ACC112 (cell line): Measurements from ENCODE around the gene SMTN.
"Not testable (repeated sequence)": the region's sequence is repeated elsewhere in the genome, so short reads cannot be mapped to it uniquely, and the experiment has no call there.

Source experiments
- H2AFZ ChIP-seq: fragments of 200-600 bp; sonication (generic); one replicate; pipeline ENCODE4 v1.6.0; 2017; ENCODE audit warnings: antibody characterized with exemption, low read length; ENCODE audit not compliant: unreplicated experiment
- H3K27ac ChIP-seq: fragments of 200-600 bp; sonication (generic); 2 replicates; pipeline ENCODE4 v1.5.1; 2014; ENCODE audit warnings: low read depth, mild to moderate bottlenecking, antibody characterized with exemption, low read length, moderate library complexity
- H3K27me3 ChIP-seq: fragments of 200-600 bp; sonication (generic); 2 replicates; pipeline ENCODE4 v1.6.1; 2014; ENCODE audit warnings: mild to moderate bottlenecking, antibody characterized with exemption, low read length, moderate library complexity, mixed read lengths; ENCODE audit not compliant: insufficient read depth
- H3K36me3 ChIP-seq: fragments of 200-600 bp; sonication (generic); 2 replicates; pipeline ENCODE4 v1.6.1; 2016; ENCODE audit warnings: mild to moderate bottlenecking, antibody characterized with exemption, low read length, moderate library complexity, mixed read lengths; ENCODE audit not compliant: insufficient read depth
- H3K4me1 ChIP-seq: fragments of 200-600 bp; sonication (generic); one replicate; pipeline ENCODE4 v1.6.1; 2016; ENCODE audit warnings: low read length, mixed read lengths; ENCODE audit not compliant: insufficient read depth, unreplicated experiment, control insufficient read depth
- H3K4me3 ChIP-seq: fragments of 200-600 bp; sonication (generic); 2 replicates; pipeline ENCODE4 v1.5.1; 2014; ENCODE audit warnings: mild to moderate bottlenecking, low read depth, low read length
- H3K79me2 ChIP-seq: fragments of 200-600 bp; sonication (generic); one replicate; pipeline ENCODE4 v1.6.0; 2016; ENCODE audit warnings: low read length; ENCODE audit not compliant: control insufficient read depth, unreplicated experiment, insufficient read depth

The SMTN gene

DNA sequence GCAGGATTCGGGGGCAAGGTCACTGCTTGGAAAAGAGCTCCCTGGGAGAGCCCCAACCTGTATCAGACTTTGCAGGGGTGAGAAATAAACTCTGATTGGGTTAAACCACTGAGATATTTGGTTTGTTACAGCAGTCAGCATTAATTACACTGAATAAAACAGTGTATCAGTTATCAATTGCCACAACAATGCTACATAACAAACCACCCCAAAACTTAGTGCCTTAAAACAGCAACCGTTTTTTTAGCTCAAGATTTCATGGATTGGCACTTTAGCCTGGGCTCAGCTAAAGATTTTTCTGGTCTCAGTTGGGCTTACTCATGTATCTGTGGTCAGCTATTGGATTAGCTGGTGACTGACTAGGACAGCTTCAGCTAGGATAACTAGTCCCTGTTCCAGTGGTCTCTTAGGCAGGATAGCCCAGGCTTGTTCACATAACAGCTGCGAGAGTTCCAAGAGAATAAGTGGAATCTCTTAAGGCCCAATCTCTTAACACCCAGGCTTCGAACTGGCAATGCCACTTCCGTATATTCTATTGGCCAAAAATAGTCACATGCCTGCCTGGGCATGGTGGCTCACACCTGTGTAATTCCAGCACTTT, 7.5 kb upstream of the SMTN start:
- H3K4me3 ChIP-seq, result not testable (repeated sequence)

DNA sequence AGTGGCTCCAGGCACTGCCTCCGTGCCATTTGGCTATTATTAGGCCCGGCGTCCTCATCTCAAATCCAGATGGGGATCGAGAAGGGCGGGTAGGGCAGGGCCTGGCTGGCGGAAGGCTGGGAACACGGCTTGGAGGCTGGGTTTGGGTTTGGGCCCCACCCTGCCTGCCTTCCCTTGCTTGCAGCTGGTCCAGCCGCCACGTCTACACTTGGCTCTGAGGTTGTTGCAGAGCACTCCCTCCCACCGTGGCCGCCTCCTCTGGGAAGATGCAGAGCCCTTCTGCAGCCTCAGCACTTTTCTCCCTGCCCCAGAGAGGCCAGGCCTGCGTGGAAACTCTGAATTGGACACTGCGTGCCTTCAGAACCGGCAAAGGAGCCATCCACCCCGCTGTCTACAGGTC, 5.2 kb upstream of the SMTN start:
- Histone ChIP-seq H3K4me3 (no peak overlapping the region), H3K4me1 (peaks cover 4% of the 10 kb centered on the region), H2AFZ (peak overlapping the region; percentile 38), H3K36me3 (no peaks in the 10 kb centered on the region), H3K27me3 (no peaks in the 10 kb centered on the region), H3K79me2 (no peaks in the 10 kb centered on the region), H3K27ac (no peak overlapping the region)

More for the DNA sequence above, 7.5 kb upstream of the SMTN start:
- not testable (repeated sequence) for H3K4me1 ChIP-seq, H3K36me3 ChIP-seq, H3K27ac ChIP-seq, H3K27me3 ChIP-seq, H3K79me2 ChIP-seq, H2AFZ ChIP-seq

DNA sequence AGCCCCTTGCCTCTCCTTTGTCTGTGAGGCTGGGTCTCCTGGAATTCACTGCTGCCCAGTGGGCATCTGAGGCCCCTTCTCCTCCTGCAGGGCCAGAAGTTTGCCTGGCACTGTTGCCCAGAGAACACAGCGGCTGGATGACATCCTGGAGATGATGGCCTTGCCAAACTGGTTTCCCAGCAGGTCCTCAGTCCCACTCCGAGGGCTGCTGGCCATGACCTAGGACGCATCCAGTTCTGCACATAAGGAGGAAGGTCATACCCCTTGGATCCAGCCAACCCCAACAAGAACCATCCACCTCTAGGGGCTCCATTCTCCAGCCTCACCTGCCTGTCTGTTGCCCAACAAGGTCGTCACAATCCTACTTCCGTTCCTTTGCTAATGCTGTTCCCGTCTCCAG, 3.4 kb upstream of the SMTN start:
- Histone ChIP-seq H3K36me3 (no peaks in the 10 kb centered on the region), H3K4me3 (no peak overlapping the region), H3K4me1 (peaks cover 7% of the 10 kb centered on the region), H3K27ac (no peak overlapping the region), H3K79me2 (peaks cover 12% of the 10 kb centered on the region), H2AFZ (no peak overlapping the region), H3K27me3 (no peaks in the 10 kb centered on the region)

DNA sequence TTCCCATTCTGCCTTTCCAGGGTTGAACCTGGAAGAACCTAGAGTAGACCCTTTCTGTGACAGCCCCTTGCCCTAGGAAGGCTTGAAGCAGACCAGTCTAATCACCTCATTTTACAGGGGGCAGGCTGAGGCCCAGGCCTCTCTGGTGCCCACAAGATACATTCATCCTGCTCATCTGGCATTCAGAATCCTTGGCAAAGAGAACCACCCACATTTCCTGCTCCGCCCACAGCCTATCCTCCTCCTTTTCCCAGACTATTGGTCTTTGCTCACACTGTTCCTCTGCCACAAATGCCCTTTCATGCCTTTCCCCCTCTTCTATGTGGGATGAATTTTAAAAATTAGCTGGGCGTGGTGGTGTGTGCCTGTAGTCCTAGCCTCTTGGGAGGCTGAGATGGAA, 2.7 kb upstream of the SMTN start:
- not testable (repeated sequence) for H3K27ac ChIP-seq, H3K36me3 ChIP-seq, H3K4me3 ChIP-seq, H2AFZ ChIP-seq, H3K27me3 ChIP-seq
- peaks cover 19% of the 10 kb centered on the region for H3K79me2 ChIP-seq
- H3K4me1 ChIP-seq, result peaks cover 15% of the 10 kb centered on the region

DNA sequence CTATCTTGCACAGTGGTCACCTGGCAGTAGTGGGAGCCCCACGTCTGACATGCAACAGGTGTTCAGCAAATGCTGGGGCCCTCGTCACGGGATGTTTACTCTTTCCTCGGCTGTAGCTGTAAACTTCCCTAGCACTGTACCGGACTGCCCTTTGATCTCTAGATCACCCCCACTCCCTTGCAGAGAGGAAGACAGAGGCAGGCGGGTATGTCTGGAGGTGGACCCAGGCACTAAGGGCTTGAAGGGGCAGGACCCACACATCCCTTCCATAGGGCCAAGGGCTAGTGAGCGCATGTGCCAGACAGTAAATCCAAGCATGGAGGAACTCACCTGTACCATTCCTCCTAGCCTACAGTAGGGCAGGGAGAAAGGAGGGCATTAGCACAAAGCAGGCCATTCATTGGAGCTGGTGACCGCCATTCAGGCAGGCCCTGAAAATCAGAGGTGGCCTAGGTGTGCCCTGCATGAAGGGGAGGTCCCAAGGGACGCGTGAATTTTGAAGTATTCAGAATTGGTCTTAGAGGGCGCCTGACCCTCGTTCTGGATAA, 1.9 kb upstream of the SMTN start:
- no peaks in the 10 kb centered on the region for H3K36me3 ChIP-seq
- no peak overlapping the region for H3K27ac ChIP-seq
- no peak overlapping the region for H2AFZ ChIP-seq
- peaks cover 21% of the 10 kb centered on the region for H3K4me1 ChIP-seq
- H3K27me3 ChIP-seq, result no peaks in the 10 kb centered on the region
- H3K79me2 ChIP-seq, result peaks cover 27% of the 10 kb centered on the region
- H3K4me3 ChIP-seq, result no peak overlapping the region

DNA sequence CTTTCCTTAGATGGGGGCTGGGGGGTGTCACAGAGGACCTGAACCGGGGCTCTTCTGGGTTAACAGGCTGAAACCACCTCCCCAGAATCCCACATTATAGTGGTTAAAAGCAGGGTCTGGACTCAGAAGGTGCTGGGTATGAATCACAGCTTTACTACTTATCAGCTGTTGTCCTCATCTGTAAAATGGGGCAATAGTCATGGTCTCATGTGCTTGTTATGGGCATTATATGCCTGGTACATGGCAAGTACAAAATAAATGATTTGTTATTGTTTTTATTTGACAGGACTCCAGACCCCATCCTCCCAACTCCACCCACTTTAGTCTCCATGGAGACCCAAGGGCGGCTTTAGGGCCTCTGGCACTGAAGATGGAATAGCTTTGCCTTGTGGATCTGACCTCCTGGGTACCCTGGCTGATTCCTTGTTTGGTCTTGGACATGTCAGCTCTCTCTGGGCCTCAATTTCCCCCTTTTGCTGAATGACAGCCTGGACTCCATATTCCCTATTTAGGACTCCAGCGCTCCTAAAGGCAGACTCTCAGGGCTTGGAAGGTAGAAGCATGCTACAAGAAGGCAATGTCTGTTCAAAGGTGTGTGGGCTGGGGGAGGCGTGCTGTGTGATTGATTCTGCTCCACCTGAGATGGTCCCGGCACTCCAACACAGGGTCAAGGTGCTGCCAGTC, 812 bp upstream of the SMTN start:
- peaks cover 35% of the 10 kb centered on the region for H3K79me2 ChIP-seq
- H3K27ac ChIP-seq, result no peak overlapping the region
- peaks cover 21% of the 10 kb centered on the region for H3K4me1 ChIP-seq
- H3K36me3 ChIP-seq, result no peaks in the 10 kb centered on the region
- peak overlapping the region; percentile 75 for H2AFZ ChIP-seq
- no peaks in the 10 kb centered on the region for H3K27me3 ChIP-seq
- H3K4me3 ChIP-seq, result peak overlapping the region; percentile 82

DNA sequence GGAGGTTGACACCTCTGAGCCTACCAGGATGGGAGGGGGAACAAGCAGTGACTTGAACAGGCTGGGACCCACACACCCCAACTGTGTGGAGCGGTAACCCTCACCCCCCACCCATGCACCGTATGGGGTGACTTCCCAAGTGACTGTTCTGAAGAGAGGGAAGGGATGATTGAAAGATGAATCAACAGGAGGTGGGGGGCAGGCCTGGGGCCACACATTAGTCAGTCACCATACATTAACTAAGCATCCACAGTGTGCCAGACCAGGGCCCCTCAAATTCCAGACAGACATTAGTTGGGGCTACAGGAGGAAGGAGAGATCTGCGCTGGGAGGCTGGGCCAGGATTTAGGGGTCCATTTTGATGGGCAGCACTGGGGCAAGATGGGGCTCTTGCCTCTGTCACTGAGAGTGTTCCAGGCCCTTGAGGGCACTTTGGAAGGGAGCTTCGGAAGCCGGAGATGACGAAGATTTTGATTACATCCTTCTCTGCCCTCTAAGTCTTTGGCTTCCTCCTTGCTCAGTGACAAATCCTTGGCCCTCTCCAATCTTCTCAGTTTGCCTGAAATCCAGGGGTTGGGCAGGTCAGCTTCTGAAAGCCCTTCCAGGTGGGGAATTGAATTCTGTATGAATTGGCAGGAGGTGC, 966 bp downstream of the SMTN start:
- Histone ChIP-seq H2AFZ (no peak overlapping the region), H3K27me3 (no peaks in the 10 kb centered on the region), H3K36me3 (no peaks in the 10 kb centered on the region), H3K4me1 (peaks cover 24% of the 10 kb centered on the region), H3K27ac (peak overlapping the region; percentile 84), H3K79me2 (peaks cover 50% of the 10 kb centered on the region), H3K4me3 (peak overlapping the region; percentile 82)

DNA sequence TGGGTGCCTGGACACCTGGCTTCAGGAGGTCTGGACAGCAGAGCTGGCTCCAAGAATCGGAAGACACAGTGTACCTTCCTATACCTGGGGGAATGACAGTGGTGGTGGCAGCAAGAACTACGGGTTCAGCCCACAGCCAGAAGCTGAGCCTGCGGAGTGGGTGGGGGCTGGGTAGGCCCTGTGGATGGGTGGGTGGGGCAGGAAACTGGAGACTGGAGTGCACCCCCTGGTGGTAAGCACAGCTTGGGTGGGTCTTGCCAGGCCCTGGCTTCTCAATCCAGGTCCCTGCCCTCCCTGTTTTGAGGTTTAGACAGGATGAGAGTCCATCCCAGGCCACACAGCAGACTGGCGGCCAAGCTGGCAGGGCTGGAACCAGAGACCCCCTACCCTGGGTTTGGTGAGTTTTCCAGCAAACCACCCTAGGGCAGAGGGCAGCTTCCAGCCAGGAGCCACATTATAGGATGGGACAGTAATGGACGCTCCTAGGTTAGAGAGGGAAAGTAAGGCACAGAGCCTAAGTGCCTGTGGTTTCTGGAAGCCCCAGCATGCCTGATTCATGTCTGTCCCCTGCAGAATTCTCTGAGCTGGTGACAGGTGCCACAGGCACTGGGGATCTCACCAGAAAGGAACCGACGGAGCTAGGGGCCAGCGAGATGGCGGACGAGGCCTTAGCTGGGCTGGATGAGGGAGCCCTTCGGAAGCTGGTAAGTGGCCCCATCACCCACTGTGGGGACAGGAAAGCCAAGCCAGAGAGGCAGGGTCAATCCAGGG, 1.7 kb downstream of the SMTN start:
- Histone ChIP-seq H2AFZ (no peak overlapping the region), H3K36me3 (no peaks in the 10 kb centered on the region), H3K4me1 (peaks cover 24% of the 10 kb centered on the region), H3K4me3 (peak overlapping the region; percentile 82), H3K27me3 (no peaks in the 10 kb centered on the region), H3K79me2 (peaks cover 56% of the 10 kb centered on the region), H3K27ac (peak overlapping the region; percentile 84)

DNA sequence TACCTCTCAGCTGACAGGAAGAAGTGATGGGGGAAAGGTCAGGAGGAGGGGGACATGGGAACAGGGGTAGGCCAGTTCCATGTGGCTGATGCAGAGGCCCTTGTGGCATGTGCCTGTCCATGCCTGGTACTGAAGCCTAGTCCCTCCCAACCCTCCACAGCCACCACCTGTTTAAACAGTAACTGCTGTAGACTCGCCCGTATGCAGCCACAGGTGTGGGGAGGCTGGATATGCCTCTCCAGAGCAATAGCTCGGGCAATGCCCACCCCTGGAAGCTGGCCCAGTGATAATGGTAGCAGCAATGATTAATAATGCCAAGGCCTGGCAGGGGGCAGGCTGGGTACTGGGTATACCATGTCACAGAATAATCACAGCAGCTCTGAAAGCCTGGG, 2.3 kb downstream of the SMTN start:
- Histone ChIP-seq H2AFZ (no peak overlapping the region), H3K27me3 (no peaks in the 10 kb centered on the region), H3K27ac (0 out of 2 replicates have a peak overlapping the region, but pooled peaks have one; percentile 84), H3K4me1 (peaks cover 24% of the 10 kb centered on the region), H3K36me3 (no peaks in the 10 kb centered on the region), H3K4me3 (peak overlapping the region; percentile 82), H3K79me2 (peaks cover 56% of the 10 kb centered on the region)

DNA sequence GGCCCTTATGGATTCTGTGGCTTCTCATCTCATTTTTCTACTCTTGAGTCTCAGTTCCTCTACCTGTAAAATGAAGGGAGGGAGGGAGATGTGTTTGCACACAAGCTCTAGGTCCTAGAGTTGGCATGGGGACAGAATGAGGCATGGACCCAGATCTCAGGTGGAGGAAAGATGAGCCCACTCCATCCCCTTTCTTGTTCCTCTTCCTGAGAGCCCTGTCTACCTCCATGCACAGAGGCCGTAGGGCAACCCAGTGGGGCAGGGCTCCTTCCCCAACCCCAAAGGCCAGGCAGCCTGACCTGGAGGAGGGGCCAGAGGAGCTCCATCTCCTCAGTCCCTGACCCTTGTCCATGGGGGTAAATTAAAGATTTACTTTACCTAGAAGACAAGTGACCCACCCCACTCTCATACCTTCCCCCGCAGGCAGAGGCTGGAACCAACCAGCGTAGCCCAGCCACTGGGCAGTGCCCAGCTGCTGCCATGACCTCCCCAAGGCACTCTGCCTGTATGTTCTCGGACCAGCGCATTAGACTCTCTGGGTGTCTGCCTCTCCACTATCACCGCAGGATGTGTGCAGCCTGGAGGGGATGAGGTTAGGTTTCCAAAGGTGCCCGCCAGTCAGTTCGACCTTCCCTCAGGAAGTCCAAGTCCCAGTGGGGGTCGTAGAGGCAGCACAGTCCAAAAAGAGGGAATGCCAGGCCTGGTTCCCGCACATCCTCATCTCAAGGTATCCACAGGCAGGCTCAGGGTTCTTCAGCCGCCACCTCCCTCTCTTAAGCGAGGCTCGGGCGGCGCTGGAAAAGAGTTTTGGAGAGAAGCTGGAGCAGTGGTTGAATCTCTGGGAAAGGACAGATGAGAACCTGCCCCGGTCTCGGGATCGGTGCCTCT, 3.0 kb downstream of the SMTN start:
- peaks cover 56% of the 10 kb centered on the region for H3K79me2 ChIP-seq
- peak overlapping the region; percentile 62 for H3K27ac ChIP-seq
- peaks cover 24% of the 10 kb centered on the region for H3K4me1 ChIP-seq
- no peaks in the 10 kb centered on the region for H3K27me3 ChIP-seq
- peak overlapping the region; percentile 82 for H3K4me3 ChIP-seq
- peak overlapping the region; percentile 50 for H2AFZ ChIP-seq
- no peaks in the 10 kb centered on the region for H3K36me3 ChIP-seq
